Ovary (tissue), 3 donors: ENCODE results near the gene MRPL10.

Experiments
- EP300 ChIP-seq: sonication (generic); formaldehyde crosslinking; IDR thresholded peaks from one replicate; pipeline ENCODE4 v1.6.1; 2017; ENCODE audit warnings: antibody characterized with exemption
- POLR2A ChIP-seq: fragments of 450-650 bp; IDR thresholded peaks from one replicate; pipeline ENCODE4 v1.6.1; 2017; ENCODE audit warnings: antibody characterized with exemption, mild to moderate bottlenecking, moderate library complexity
- TF ChIP-seq, protein P1 (sequence below), 3 donors: fragments of 450-650 bp in 2 of 3; fragments of 200-600 bp in 1 of 3; IDR thresholded peaks; one replicate each; pipeline versions ENCODE4 v1.5.1 to v1.8.0; 2016 to 2022; ENCODE audit warnings: antibody characterized with exemption in 3 of 3, mild to moderate bottlenecking in 1 of 3
- donor health status: DM: no; HTN: no; CAD: no.

DNA sequence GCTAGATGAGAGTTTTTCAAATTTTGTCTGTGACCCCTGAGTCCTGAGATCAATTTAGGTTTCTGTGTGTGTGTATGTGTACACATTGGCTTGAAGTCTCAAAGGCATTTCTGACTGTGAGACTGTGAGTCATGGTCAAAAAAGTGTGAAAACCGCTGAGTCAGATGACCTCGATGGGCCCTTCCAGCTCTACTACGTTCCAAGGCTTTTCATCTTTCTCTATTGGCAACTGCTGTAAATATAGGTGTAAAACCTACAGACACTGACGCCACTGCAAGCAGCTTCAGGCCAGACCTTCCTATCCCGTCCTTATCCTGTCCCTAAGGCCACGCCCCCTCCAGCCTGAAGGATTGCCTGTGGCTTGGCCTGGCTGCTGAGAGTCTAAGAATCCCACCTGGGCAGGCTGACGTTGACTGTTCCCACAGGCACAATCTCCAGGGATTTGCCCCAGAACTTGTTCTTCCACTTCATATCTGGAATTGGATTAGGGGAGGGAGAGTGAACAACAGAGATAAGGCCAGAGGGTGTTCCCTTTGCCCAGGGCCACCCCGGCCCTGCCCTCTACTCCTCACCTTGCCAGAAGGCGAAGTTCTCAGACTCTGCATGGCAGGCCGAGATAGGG lies 21.0 kb downstream of the MRPL10 start:
- TF ChIP-seq, protein P1, sequence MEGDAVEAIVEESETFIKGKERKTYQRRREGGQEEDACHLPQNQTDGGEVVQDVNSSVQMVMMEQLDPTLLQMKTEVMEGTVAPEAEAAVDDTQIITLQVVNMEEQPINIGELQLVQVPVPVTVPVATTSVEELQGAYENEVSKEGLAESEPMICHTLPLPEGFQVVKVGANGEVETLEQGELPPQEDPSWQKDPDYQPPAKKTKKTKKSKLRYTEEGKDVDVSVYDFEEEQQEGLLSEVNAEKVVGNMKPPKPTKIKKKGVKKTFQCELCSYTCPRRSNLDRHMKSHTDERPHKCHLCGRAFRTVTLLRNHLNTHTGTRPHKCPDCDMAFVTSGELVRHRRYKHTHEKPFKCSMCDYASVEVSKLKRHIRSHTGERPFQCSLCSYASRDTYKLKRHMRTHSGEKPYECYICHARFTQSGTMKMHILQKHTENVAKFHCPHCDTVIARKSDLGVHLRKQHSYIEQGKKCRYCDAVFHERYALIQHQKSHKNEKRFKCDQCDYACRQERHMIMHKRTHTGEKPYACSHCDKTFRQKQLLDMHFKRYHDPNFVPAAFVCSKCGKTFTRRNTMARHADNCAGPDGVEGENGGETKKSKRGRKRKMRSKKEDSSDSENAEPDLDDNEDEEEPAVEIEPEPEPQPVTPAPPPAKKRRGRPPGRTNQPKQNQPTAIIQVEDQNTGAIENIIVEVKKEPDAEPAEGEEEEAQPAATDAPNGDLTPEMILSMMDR (IDR thresholded peaks at IDR 0.05), result no peak
- TF ChIP-seq POLR2A (no peak), EP300 (no peak)
